ENCODE measurements around the gene ADAT3.

GRCh38 chr19:1944916-1945561, 39.8 kb downstream of the ADAT3 start:
- no peak for TF ChIP-seq CTCF (IDR thresholded peaks at IDR 0.05; ENCODE audit: poor library complexity)
- TF ChIP-seq EZH2 (IDR thresholded peaks at IDR 0.05; ENCODE audit: borderline replicate concordance): no peak
